SKM-1 (cell line): ENCODE data around the gene PABPC1L.

Experiments
- DNase-seq: peaks from one replicate; lab custom pipeline; 2025; ENCODE audit not compliant: unreplicated experiment; lab: John Stamatoyannopoulos, UW

Gene PABPC1L

GRCh38 chr20:44900231-44900854 is 9.5 kb upstream of the PABPC1L start:
- DNase-seq, result no peak

- DNase-seq, result no peak
Observed at GRCh38 chr20:44901974-44902373, 7.9 kb upstream of the PABPC1L start.

GRCh38 chr20:44904377-44904776 is 5.5 kb upstream of the PABPC1L start:
- no peak for DNase-seq

GRCh38 chr20:44908987-44909871 is 631 bp upstream of the PABPC1L start:
- DNase-seq, result no peak

- no peak for DNase-seq
Observed at GRCh38 chr20:44910690-44911262, 916 bp downstream of the PABPC1L start.

GRCh38 chr20:44911264-44911921 is 1.5 kb downstream of the PABPC1L start:
- DNase-seq, result peak; percentile 6

- DNase-seq, result no peak
Observed at GRCh38 chr20:44912189-44912588, 2.3 kb downstream of the PABPC1L start.

GRCh38 chr20:44914924-44915323 is 5.1 kb downstream of the PABPC1L start:
- DNase-seq, result no peak

GRCh38 chr20:44916586-44916985 is 6.7 kb downstream of the PABPC1L start:
- no peak for DNase-seq

GRCh38 chr20:44917399-44917798 is 7.5 kb downstream of the PABPC1L start:
- no peak for DNase-seq

GRCh38 chr20:44918342-44918741 is 8.5 kb downstream of the PABPC1L start:
- no peak for DNase-seq

- DNase-seq, result no peak
Observed at GRCh38 chr20:44918761-44919160, 8.9 kb downstream of the PABPC1L start.

GRCh38 chr20:44921447-44921846 is 11.6 kb downstream of the PABPC1L start:
- no peak for DNase-seq

- no peak for DNase-seq
Observed at GRCh38 chr20:44924541-44924940, 14.7 kb downstream of the PABPC1L start.

- DNase-seq, result no peak
Observed at GRCh38 chr20:44928595-44928994, 18.7 kb downstream of the PABPC1L start.

- no peak for DNase-seq
Observed at GRCh38 chr20:44930517-44931168, 20.8 kb downstream of the PABPC1L start.

- DNase-seq, result no peak
Observed at GRCh38 chr20:44931911-44932310, 22.1 kb downstream of the PABPC1L start.

GRCh38 chr20:44932916-44933315 is 23.1 kb downstream of the PABPC1L start:
- DNase-seq, result no peak

GRCh38 chr20:44936510-44936909 is 26.6 kb downstream of the PABPC1L start:
- no peak for DNase-seq

- no peak for DNase-seq
Observed at GRCh38 chr20:44938637-44939036, 28.8 kb downstream of the PABPC1L start.

- DNase-seq, result no peak
Observed at GRCh38 chr20:44941120-44941691, 31.3 kb downstream of the PABPC1L start.
